Left forelimb (tissue), 1 donor: Measurements from ENCODE around the gene RRAD.
A peak's percentile ranks its signal among the peaks of the same experiment; 100 is the strongest.

Experiments
- DNase-seq: peaks from one replicate; pipeline ENCODE4 v3.0.0-alpha.2; 2018; ENCODE audit warnings: low spot score

The RRAD gene

GRCh38 chr16:66881014-66881417, 44.3 kb downstream of the RRAD start:
- no peak for DNase-seq

DNA sequence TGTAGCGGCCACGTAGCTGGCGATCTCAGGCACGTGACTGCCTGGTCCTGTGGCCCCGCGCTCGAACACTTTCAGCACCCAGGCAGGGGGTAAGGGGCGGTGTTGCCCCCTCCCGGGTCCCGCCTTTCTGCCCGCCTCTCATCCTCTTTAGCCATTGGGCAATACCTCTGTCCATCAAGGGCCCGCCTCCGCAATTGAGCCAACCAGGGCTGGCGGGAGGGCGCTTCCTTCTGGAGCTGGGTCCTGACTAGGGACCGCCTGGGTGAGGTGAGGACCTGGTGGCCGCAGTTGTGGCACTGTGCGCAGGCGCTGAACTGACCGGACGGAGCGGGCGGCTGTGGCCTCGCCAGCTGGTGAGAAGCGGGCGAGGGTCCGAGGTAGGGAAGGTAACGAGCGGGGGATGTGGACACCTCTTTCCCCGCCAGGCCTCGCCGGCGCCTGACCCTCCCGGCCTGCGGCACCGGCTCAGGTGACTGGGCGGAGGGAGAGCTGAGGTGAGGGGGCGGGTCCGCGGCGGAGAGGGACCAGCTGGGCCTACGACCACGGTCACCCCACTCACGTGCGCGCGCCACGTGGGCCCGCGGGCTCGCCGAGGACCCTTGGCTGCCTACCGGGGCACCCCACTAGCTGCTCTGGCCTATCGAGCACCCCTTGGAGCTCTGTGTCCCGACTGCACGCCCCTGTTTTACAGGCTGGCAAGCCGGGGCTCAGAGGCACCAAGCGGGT, 44.9 kb downstream of the RRAD start, which contains the start of gene PDP2:
Gene PDP2 (plus strand): TSS at position 228 of the 726 bp plus-strand sequence. CDS start 3,770 bp downstream, outside the sequence.
- peak; percentile 91 for DNase-seq

DNA sequence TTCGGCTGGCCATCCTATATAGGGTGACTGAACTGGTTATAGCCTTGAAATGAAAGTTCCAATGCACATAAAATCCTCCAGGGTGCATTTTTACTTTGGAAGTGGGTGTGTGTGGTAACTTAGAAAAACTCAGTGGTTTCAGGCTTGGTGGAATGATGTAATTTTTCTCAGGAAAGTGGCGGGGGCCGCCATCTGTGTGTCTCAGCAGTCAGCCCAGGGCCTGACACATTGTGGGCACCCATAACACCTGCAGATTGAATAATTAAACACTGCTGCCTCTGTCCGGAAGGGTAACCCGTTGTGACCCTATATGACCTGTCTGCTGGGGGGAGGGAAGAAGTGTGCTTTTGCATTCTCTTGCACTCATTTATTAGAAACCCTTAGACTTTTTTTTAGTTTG, 47.3 kb downstream of the RRAD start:
- DNase-seq = no peak

GRCh38 chr16:66874079-66874775, 51.1 kb downstream of the RRAD start:
- no peak for DNase-seq

DNA sequence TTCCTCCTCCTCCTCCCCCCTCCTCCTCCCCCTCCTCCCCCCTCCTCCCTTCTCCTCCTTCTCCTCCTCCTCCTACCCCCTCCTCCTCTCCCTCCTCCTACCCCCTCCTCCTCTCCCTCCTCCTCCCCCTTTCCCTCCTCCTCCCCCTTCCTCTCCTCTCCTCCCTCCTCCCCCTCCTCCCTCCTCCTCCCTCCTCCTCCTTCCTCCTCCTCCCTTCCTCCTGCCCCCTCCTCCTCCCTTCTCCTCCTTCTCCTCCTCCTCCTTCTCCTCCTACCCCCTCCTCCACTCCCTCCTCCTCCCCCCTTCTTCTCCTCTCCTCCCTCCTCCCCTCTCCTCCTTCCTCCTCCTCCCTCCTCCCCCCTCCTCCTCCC, 51.7 kb downstream of the RRAD start:
- DNase-seq = no peak

DNA sequence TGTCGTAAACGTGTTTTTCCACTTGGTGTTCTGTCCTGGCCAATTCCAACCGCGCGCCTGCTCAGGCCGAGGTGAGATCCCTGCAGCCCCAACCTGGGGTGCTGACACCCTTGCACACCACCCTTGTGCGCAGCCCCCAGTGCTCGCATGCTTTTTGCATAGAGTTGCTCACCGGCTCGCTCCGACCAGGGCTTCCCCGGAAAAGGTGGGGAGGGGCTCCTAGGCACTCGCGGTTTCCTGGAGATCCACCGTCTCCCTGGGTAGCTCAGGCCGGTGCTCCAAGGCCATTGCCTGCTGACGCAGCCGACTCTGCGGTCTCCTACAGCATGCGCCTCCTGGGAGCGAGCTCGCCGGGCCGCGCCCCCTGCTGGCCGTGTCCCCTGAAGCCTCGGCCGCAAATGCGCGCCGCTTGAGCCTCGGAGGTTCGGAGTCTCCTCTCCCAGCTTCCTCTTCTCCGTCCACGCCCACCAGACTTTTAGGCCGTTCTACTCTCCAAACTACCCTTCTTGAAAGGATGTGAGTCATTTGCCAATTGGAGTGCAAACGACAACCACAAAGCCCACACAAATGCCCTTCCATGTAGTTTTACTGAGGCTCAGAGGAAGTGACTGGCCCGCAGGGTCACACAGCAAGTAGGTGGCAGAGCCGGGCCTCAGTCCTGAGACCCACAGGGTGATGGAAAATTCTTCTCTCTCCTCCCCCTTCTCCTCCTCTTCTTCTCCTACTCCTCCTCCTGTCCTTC, 52.2 kb downstream of the RRAD start:
- DNase-seq = peak; percentile 87

- DNase-seq = no peak
Observed at GRCh38 chr16:66872559-66872942, 52.8 kb downstream of the RRAD start.

DNA sequence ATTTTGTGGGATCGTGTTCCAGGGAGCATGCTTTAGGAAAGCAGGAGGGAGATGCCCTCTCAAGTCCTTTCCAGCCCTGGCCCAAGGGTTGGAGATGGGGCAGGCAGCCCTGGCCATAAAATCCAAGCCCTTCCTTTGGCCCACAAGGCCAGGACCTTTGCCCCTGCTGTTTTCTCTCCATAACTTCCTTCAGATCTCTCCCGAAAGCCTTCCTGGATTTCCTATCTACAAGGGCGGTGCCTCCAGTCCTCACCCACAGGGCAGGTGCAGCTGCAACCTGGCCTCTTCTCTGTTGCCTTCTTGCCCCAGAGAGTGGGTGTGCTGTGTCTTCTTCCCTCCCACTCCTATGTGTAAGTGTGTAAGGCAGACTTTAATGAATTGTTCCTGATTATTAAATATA, 53.5 kb downstream of the RRAD start:
- no peak for DNase-seq
